Measurements from ENCODE around the gene PGAM4.
"Not testable (repeated sequence)": the region's sequence is repeated elsewhere in the genome, so short reads cannot be mapped to it uniquely, and the experiment has no call there.

The PGAM4 gene

GRCh38 chrX:77969538-77969937 lies at the start of gene PGAM4:
Gene PGAM4 (minus strand): TSS chrX:77969638. CDS start chrX:77969638, 0 bp downstream.
- DNase-seq = no peak

GRCh38 chrX:78011846-78012245 lies 42.4 kb upstream of the PGAM4 start:
- DNase-seq = no peak

DNA sequence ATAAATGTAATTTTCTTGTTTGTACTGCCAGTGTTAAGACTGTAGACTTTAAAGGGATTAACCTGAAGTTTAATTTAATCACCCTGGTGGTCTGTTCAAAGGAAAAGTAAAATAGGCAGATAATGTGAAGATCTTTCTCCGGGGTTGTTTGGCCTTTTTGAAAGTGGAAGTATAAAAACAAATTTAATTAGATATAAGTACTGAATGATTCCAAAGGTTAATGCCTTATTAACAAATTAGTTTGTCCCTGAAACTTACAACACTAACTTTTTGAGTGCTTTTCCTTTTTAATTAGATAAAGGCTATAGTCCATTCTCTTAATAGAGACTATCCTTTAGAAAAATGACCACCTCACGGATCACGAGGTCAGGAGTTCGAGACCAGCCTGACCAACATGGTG lies 10.4 kb upstream of the PGAM4 start:
- DNase-seq = no peak

- no peak for DNase-seq
These were observed 8.1 kb upstream of the PGAM4 start for GRCh38 chrX:77977518-77977917.

- no peak for DNase-seq
These were observed 7.7 kb upstream of the PGAM4 start for GRCh38 chrX:77977095-77977494.

DNA sequence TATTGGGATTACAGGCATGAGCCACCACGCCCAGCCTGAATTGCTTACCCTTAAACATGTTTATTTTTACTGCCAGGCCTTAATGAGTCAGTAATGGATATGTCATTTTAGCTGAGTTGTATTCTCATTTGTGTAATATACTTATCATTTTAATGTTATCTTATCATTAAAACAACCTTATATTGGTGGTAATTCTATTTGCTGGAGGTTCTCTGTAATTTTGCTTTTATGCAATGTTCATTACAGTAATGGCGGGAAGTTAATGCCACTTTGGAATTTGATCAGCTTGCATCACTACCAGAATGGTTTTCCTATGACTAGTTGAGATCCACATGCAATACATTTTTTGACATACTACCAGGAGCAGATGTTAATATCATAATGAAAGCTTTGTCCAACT lies 6.3 kb upstream of the PGAM4 start:
- DNase-seq = no peak

DNA sequence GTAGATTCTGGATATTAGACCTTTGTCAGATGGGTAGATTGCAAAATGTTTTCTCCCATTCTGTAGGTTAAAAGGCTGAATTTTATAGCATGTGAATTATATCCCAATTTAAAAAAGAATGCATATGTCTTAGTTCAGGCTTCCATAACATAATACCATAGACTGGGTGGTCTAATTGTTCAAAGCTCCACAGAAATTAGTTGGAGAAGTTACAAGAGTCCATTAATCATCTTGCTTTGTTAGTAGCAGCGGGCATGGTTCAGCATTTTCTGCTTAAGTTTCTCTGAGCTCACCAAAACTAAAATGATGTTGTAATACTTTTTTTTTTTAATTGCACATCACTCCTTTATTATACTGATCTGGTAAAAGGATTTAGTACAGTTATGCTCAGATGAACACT lies 1.8 kb downstream of the PGAM4 start:
- DNase-seq = no peak

DNA sequence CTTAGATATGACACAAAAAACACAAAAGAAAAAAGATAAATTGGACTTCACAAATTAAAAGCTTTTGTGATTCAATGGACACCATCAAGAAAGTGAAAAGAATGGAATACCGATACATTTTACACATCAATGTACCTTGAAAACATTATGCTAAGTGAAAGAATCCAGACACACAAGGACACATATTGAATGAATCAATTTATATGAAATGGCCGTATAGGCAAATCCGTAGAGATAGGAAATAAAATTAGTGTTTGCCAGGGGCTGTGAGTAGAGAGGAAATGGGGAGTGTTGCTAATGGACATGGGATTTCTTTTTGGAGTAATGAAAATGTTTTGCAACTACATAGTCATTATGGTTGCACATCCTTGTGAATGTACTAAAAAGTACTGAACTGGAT lies 3.1 kb downstream of the PGAM4 start:
- DNase-seq = no peak

- no peak for DNase-seq
These were observed 7.2 kb downstream of the PGAM4 start for GRCh38 chrX:77962068-77962902.

DNA sequence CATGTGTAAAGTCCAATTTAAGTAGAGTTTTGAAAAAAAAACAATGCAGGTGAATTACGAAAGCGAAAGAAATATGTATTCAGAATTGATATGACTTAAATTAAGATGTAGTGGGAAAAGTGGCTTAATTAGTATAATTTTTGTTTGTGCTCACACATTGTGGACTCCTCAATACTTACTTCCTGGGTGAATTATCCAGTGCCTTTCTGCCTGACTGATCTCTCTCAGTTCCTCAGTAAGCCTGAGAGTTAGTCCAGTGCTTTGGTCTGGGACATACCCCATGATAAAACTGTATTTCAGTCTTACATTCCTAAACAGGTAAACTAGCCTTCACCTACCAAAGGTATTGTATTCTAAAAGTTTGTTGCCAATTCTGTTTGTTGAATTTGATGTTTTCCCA lies 8.4 kb downstream of the PGAM4 start:
- DNase-seq = no peak

- no peak for DNase-seq
These were observed 8.9 kb downstream of the PGAM4 start for GRCh38 chrX:77960567-77960966.

DNA sequence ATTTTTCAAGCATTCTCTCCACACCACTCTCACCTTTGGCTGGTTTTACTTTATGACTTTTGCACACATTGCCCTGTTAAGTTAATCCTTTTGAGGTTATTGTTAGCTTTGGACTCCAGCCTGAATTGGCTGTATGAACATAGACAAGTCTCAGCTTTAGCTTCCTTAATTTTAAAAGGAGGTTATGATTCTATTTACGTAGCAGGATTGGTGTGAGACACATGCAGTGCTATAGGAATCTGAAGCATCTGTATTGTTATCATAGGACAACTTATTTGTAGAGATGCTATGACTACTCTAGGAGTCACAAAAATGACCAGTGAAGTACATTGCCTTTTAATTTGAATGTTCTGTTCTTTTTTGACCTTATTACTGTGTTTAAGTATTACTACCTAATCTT lies 15.7 kb downstream of the PGAM4 start:
- DNase-seq = no peak

GRCh38 chrX:77953302-77953701 lies 16.1 kb downstream of the PGAM4 start:
- DNase-seq = no peak

DNA sequence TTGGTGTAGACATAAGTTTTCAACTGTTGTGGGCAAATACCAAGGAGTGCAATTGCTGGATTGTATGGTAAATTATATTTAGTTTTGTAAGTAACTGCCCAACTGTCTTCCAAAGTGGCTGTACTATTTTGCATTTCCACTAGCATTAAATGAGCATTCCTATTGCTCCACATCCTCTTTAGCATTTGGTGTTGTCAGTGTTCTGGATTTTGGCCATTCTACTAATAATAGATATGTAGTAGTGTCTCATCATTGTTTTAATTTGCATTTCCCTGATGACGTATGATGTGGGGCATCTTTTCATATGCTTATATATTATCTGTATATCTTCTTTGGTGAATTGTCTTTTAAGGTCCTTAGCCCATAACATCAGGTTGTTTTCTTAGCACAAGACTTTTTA lies 17.3 kb downstream of the PGAM4 start:
- DNase-seq = no peak

DNA sequence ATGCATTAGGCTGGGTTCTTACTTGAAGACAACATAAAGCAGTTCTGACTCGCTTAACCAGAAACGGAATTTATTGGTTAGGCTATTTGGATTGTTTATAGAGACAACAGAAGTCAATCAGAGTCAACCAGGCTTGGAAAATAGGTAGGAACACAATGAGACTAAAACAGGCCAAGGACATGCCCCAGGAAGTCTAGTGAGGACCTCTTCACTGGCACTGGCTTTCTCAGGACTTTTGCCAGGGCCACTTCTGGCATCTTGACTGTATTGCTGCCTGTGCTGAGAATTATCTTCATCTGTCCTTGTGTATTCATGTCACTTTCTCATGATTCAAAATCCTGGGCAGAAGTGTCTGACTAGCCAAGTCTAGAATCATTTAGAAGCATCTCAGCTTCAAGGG lies 19.6 kb downstream of the PGAM4 start:
- DNase-seq = no peak

GRCh38 chrX:77946571-77946970 lies 22.9 kb downstream of the PGAM4 start:
- DNase-seq = no peak

GRCh38 chrX:77945910-77946545 lies 23.4 kb downstream of the PGAM4 start:
- no peak for DNase-seq

- DNase-seq = not testable (repeated sequence)
These were observed 24.4 kb downstream of the PGAM4 start for GRCh38 chrX:77945031-77945430.

DNA sequence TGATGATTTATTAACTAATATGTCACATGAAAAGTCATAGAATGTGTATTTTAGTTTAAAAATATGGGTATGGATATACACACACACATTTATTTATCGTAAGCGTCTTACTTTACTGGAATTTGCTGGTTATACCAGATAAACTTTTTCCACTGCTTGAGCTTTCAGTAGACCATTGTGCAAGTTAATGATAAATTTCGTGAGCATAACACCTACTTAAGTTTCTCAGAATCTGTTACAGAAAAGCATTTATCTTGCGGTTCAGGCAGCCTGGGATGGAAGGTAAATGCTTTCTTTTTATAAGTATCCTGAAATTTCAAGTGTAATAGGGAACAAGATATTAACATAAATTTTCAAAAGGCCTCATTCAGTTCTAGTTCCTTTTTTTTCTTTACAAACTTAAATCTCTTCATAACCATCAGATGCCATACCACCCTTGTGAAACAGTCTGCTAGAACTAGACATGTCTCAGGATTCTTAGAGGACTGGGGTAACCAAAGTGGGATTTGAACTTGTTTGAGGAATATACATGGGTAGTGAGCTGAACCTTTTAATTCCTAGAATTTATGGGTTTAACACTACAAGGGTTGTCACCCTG lies 31.3 kb downstream of the PGAM4 start:
- DNase-seq = no peak

DNA sequence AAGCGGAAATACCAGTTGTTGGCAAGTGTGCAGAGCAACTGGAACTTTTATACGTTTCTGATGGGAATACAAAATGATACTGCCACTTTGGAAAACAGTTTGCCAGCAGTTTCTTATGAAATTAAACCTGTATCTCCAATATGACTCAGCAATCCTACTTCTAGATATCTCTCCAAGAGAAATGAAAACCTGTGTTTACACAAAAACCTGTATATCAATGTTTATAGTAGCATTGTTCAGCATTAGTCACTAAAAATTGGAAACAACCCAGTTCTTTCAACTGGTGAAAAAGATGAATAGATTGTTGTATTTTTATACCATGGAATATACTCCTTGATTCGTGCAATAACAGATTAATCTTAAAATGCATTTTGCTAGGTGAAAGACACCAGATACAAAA lies 32.1 kb downstream of the PGAM4 start:
- no peak for DNase-seq

DNA sequence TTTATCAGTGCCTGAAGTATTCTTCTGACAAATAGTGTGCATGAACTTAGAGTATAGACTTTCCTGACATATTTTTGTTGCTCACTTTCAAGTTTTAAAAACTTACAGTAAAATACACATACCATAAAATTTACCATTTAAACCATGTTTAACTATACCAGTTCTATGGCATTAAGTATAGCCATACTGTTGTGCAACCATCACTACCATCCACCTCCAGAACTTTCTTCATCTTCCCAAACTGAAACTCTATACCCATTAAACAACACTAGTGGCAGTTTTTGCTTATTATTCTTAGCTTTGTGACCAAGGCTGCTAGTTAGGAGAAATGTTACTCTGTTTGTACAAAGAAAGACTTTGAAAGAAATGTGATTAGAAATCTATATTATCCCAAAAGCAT lies 33.1 kb downstream of the PGAM4 start:
- DNase-seq = no peak

GRCh38 chrX:77935886-77936285 lies 33.6 kb downstream of the PGAM4 start:
- no peak for DNase-seq

DNA sequence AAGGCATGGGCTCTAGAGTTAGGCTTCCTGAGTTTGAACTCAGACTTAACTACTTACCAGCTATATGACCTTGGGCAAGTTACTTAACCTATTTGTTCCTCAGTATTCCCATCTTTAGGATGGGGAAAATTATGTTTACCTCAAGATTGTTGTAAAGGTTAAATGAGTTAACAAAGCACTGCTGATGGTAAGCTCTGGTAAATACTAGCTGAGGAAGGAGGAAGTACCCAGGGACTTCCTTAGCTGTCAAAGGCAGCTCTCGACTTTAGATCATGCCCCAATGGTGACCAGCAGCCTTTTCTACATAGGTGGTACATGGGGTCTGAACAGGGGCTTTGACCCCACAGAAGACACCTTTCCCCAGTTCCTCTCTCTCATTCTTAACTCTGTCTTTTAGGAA lies 38.9 kb downstream of the PGAM4 start:
- no peak for DNase-seq

GRCh38 chrX:77925764-77926163 lies 43.7 kb downstream of the PGAM4 start:
- DNase-seq = no peak

Data from NCI-H1436 treated with DMSO at 0.1 percent for 48 hours (cell line).